H1 (cell line): ENCODE results near the gene PHRF1.

ENCODE experiments used
- CEBPB ChIP-seq: IDR thresholded peaks from 2 replicates; pipeline ENCODE4 v1.6.1; 2012; ENCODE audit warnings: low read depth, low read length
- EP300 ChIP-seq, 2 experiments: IDR thresholded peaks; 1 replicate in 1 of 2; 2 replicates in 1 of 2; pipeline ENCODE4 v1.6.1; 2011 to 2012; ENCODE audit warnings: low read depth in 2 of 2, low read length in 2 of 2, mild to moderate bottlenecking in 2 of 2, borderline replicate concordance in 1 of 2, inconsistent platforms in 1 of 2, moderate library complexity in 1 of 2
- EZH2 ChIP-seq: fragments of 200-600 bp; sonication (generic); IDR thresholded peaks from 2 replicates; pipeline ENCODE4 v1.7.1; 2012; ENCODE audit warnings: low read depth, mild to moderate bottlenecking, moderate library complexity, low read length, inconsistent platforms; ENCODE audit not compliant: severe bottlenecking
- GTF2F1 ChIP-seq: IDR thresholded peaks from 2 replicates; pipeline ENCODE4 v1.6.1; 2012; ENCODE audit warnings: low read depth, low read length, improper control_type of control experiment, borderline replicate concordance
- JUND ChIP-seq: IDR thresholded peaks from 2 replicates; pipeline ENCODE4 v1.6.1; 2011; ENCODE audit warnings: mild to moderate bottlenecking, improper control_type of control experiment, low read length
- POLR2A ChIP-seq, 2 experiments: IDR thresholded peaks; 1 replicate in 1 of 2; 2 replicates in 1 of 2; pipeline ENCODE4 v1.6.1; 2011; ENCODE audit warnings: low read depth in 2 of 2, low read length in 2 of 2, mild to moderate bottlenecking in 2 of 2; ENCODE audit errors: control extremely low read depth in 1 of 2
- RBBP5 ChIP-seq: IDR thresholded peaks from 2 replicates; pipeline ENCODE4 v1.7.1; 2012; ENCODE audit warnings: low read depth, mild to moderate bottlenecking, inconsistent platforms, low read length, moderate library complexity, borderline replicate concordance
- RFX5 ChIP-seq: IDR thresholded peaks from 2 replicates; pipeline ENCODE4 v1.6.1; 2011; ENCODE audit warnings: low read depth, low read length, improper control_type of control experiment, borderline replicate concordance
- SIX5 ChIP-seq: IDR thresholded peaks from 2 replicates; pipeline ENCODE4 v1.6.1; 2011; ENCODE audit warnings: mild to moderate bottlenecking, low read depth, low read length
- SRF ChIP-seq: IDR thresholded peaks from 2 replicates; pipeline ENCODE4 v1.6.1; 2011; ENCODE audit warnings: mild to moderate bottlenecking, low read depth, low read length, moderate library complexity
- TCF12 ChIP-seq: IDR thresholded peaks from 2 replicates; pipeline ENCODE4 v1.6.1; 2011; ENCODE audit warnings: low read depth, mild to moderate bottlenecking, low read length
- TEAD4 ChIP-seq: IDR thresholded peaks from 2 replicates; pipeline ENCODE4 v1.6.1; 2012; ENCODE audit warnings: low read depth, low read length, inconsistent platforms, mixed read lengths
- YY1 ChIP-seq: IDR thresholded peaks from 2 replicates; pipeline ENCODE4 v1.6.1; 2011; ENCODE audit warnings: low read depth, mild to moderate bottlenecking, low read length
- TF ChIP-seq, protein P1 (sequence below), 3 experiments: IDR thresholded peaks; 1 replicate in 2 of 3; 2 replicates in 1 of 3; pipeline versions ENCODE4 v1.5.1 to v1.6.1; 2011; ENCODE audit warnings: low read length in 3 of 3, mild to moderate bottlenecking in 3 of 3, inconsistent platforms in 2 of 3, low read depth in 1 of 3, moderate library complexity in 1 of 3; ENCODE audit not compliant: insufficient read depth in 1 of 3; ENCODE audit errors: control extremely low read depth in 1 of 3

DNA sequence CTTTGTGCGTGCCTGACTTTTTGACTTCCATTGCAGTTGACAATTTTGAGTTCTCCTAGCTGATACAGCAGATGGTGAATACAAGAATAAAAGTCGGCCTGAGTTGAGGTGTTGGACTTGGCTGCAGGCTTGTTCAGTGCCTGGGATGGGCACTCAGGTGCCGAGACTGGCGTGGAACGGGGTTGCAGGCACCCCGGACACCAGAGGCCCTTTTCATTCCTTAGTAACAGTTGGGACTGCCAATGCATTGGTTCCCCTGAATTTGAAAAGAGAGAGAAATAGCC is 1.3 kb downstream of the PHRF1 start:
- TF ChIP-seq EP300 (IDR thresholded peaks at IDR 0.05; ENCODE audit: borderline replicate concordance in 1 of 2, low read depth in 2 of 2, low read length in 2 of 2) (no peak), CEBPB (no peak), RFX5 (no peak), RBBP5 (no peak), TCF12 (no peak), YY1 (no peak), POLR2A (IDR thresholded peaks at IDR 0.05; ENCODE audit: control extremely low read depth in 1 of 2, low read depth in 2 of 2, low read length in 2 of 2) (no peak), JUND (no peak), TEAD4 (no peak), EZH2 (no peak), SIX5 (no peak), GTF2F1 (no peak), SRF (no peak)
- TF ChIP-seq, protein P1, sequence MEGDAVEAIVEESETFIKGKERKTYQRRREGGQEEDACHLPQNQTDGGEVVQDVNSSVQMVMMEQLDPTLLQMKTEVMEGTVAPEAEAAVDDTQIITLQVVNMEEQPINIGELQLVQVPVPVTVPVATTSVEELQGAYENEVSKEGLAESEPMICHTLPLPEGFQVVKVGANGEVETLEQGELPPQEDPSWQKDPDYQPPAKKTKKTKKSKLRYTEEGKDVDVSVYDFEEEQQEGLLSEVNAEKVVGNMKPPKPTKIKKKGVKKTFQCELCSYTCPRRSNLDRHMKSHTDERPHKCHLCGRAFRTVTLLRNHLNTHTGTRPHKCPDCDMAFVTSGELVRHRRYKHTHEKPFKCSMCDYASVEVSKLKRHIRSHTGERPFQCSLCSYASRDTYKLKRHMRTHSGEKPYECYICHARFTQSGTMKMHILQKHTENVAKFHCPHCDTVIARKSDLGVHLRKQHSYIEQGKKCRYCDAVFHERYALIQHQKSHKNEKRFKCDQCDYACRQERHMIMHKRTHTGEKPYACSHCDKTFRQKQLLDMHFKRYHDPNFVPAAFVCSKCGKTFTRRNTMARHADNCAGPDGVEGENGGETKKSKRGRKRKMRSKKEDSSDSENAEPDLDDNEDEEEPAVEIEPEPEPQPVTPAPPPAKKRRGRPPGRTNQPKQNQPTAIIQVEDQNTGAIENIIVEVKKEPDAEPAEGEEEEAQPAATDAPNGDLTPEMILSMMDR (IDR thresholded peaks at IDR 0.05; ENCODE audit: control extremely low read depth in 1 of 3, insufficient read depth in 1 of 3, low read depth in 1 of 3, low read length in 3 of 3): no peak
